GM12892 (cell line): ENCODE results near the gene GLP2R.

Source experiments
- DNase-seq: peaks from one replicate; pipeline ENCODE4 v3.0.0; 2011; ENCODE audit not compliant: insufficient read length
- FAIRE-seq: peaks from 2 replicates; lab custom pipeline; 2011; peaks lifted over from hg19 to GRCh38; lab: Jason Lieb, UNC
- POLR2A ChIP-seq: IDR thresholded peaks from 2 replicates; pipeline ENCODE4 v1.6.1; 2011; ENCODE audit warnings: low read depth, low read length, control low read depth
- POLR2AphosphoS5 ChIP-seq: IDR thresholded peaks from 2 replicates; pipeline ENCODE4 v1.6.1; 2011; ENCODE audit warnings: low read depth, low read length, control low read depth
- TAF1 ChIP-seq: IDR thresholded peaks from 2 replicates; pipeline ENCODE4 v1.6.1; 2011; ENCODE audit warnings: low read depth, mild to moderate bottlenecking, control low read depth, low read length, borderline replicate concordance

GLP2R gene

GRCh38 chr17:9839433-9839832 lies 13.7 kb downstream of the GLP2R start:
- no peak for TF ChIP-seq TAF1
- TF ChIP-seq POLR2AphosphoS5 = no peak
- no peak for TF ChIP-seq POLR2A
- DNase-seq (no peak), FAIRE-seq (no peak)

GRCh38 chr17:9842057-9842758 lies 16.5 kb downstream of the GLP2R start:
- TF ChIP-seq TAF1 (no peak), POLR2AphosphoS5 (no peak), POLR2A (no peak)
- DNase-seq (no peak), FAIRE-seq (no peak)

GRCh38 chr17:9843152-9844010 lies 17.7 kb downstream of the GLP2R start:
- DNase-seq (no peak), FAIRE-seq (no peak)
- no peak for TF ChIP-seq POLR2AphosphoS5
- TF ChIP-seq TAF1 = no peak
- no peak for TF ChIP-seq POLR2A

GRCh38 chr17:9844153-9844552 lies 18.4 kb downstream of the GLP2R start:
- no peak for DNase-seq
- TF ChIP-seq POLR2A (no peak), TAF1 (no peak), POLR2AphosphoS5 (no peak)
- FAIRE-seq = no peak

- no peak for TF ChIP-seq POLR2AphosphoS5
- no peak for TF ChIP-seq POLR2A
- TF ChIP-seq TAF1 = no peak
- FAIRE-seq (no peak), DNase-seq (no peak)
These were observed 19.6 kb downstream of the GLP2R start for GRCh38 chr17:9845306-9845705.

GRCh38 chr17:9850151-9850550 lies 24.4 kb downstream of the GLP2R start:
- FAIRE-seq = no peak
- DNase-seq = no peak
- TF ChIP-seq POLR2AphosphoS5 (no peak), TAF1 (no peak), POLR2A (no peak)

- FAIRE-seq = no peak
- no peak for DNase-seq
- TF ChIP-seq POLR2AphosphoS5 (no peak), POLR2A (no peak), TAF1 (no peak)
These were observed 28.5 kb downstream of the GLP2R start for GRCh38 chr17:9854255-9854654.

- FAIRE-seq (no peak), DNase-seq (no peak)
- TF ChIP-seq POLR2AphosphoS5 (no peak), POLR2A (no peak), TAF1 (no peak)
These were observed 29.3 kb downstream of the GLP2R start for GRCh38 chr17:9855036-9855435.

GRCh38 chr17:9859781-9860180 lies 34.1 kb downstream of the GLP2R start:
- DNase-seq (no peak), FAIRE-seq (no peak)
- TF ChIP-seq POLR2AphosphoS5 (no peak), TAF1 (no peak), POLR2A (no peak)

- FAIRE-seq (no peak), DNase-seq (no peak)
These were observed 35.1 kb downstream of the GLP2R start for GRCh38 chr17:9860851-9861250.

GRCh38 chr17:9862220-9862619 lies 36.5 kb downstream of the GLP2R start:
- no peak for DNase-seq
- FAIRE-seq = no peak
- TF ChIP-seq TAF1 (no peak), POLR2A (no peak), POLR2AphosphoS5 (no peak)

More at GRCh38 chr17:9860851-9861250, 35.1 kb downstream of the GLP2R start:
- TF ChIP-seq POLR2AphosphoS5 = no peak
- TF ChIP-seq POLR2A = no peak
- no peak for TF ChIP-seq TAF1

- FAIRE-seq (no peak), DNase-seq (no peak)
- no peak for TF ChIP-seq POLR2A
- TF ChIP-seq POLR2AphosphoS5 = no peak
- no peak for TF ChIP-seq TAF1
These were observed 37.2 kb downstream of the GLP2R start for GRCh38 chr17:9862949-9863348.
